HG02970 (cell line): Measurements from ENCODE around the gene TRPM7.
"Not testable (repeated sequence)": the region's sequence is repeated elsewhere in the genome, so short reads cannot be mapped to it uniquely, and the experiment has no call there.

Source experiments
- ATAC-seq: cut with Tn5 transposase; IDR thresholded peaks from one replicate; pipeline ENCODE4 v1.9.1; 2021; ENCODE audit warnings: mild to moderate bottlenecking, moderate library complexity, moderate number of reproducible peaks; ENCODE audit not compliant: unreplicated experiment, low FRiP score

Gene TRPM7

DNA sequence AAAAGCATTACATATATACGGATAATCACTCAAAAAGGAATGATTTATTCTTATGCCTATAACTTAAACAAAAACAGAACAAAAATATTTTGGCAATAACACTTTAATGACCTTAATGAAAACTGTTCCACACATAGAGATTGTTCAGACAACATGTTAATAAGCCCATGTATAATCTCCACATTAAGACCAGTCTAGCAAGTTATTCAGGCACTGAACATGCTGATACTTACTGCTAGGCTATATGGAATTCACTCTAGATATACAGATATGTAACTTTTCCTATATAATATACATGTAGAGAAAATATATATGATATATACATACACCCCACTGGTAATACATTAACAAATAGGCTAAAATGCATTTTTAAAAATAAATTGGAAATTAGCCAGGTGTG, 96.3 kb downstream of the TRPM7 start:
- ATAC-seq, result no peak

DNA sequence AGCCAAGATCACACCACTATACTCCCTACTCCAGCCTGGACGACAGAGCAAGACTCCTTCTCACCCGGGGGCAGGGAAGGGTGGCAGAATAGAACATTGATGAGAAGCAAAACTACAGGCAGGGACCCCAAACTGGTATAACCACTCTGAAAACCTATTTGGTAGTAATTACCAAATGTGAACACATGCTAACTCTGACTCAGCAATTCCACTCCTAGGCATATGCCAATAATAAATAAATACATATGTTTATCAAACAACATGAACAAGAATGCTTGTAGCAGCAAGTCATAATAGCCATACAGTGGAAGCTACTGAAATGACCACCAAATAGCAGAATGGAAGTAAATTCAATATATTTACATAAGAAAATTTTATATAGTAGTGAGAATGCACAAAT, 109.1 kb downstream of the TRPM7 start:
- ATAC-seq, result no peak

DNA sequence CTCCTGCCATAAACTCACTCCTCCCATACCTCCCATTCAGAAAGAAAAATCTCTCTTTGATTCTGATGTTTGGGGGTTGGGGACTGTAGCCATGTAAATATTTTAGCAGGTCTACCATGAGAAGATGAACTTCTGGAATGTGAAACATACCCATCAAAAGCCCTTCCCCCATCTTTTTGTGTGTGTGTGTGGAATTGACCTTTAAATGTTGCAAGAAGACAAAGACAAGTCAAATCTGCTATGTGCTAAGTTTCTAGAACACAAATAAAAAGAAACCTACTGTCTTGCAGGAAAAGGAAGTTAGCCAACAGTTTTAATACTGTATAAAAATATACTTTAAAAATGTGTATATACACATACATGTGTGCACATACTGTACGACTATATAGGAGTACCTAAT, 110.4 kb downstream of the TRPM7 start:
- no peak for ATAC-seq

DNA sequence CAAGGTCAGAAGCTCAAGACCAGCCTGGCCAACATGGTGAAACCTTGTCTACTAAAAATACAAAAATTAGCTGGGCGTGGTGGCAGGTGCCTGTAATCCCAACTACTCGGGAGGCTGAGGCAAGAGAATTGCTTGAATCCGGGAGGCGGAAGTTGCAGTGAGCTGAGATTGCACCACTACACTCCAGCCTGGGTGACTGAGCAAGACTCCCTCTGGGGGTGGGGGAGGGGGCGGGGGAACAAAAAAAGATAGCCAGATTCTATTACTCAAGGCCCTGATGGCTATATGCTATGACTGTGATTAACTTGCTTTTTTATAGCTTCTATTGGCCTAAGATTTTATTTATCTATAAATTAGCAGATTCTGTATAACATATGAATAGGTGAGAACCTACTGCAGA, 112.8 kb downstream of the TRPM7 start:
- not testable (repeated sequence) for ATAC-seq

DNA sequence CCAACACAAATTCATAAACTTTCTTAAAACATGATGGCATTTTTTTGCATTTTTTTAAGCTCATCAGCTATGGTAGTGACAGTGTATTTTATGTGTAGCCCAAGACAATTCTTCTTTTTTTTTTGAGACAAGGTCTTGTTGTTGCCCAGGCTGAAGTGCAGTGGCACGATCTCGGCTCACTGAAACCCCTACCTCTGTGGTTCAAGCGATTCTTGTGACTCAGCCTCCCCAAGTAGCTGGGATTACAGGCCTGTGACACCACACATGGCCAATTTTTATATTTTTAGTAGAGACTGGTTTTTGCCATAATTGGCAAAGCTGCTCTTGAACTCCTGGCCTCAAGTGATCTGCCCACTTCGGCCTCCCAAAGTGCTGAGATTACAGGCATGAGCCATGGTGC, 122.8 kb downstream of the TRPM7 start:
- no peak for ATAC-seq

DNA sequence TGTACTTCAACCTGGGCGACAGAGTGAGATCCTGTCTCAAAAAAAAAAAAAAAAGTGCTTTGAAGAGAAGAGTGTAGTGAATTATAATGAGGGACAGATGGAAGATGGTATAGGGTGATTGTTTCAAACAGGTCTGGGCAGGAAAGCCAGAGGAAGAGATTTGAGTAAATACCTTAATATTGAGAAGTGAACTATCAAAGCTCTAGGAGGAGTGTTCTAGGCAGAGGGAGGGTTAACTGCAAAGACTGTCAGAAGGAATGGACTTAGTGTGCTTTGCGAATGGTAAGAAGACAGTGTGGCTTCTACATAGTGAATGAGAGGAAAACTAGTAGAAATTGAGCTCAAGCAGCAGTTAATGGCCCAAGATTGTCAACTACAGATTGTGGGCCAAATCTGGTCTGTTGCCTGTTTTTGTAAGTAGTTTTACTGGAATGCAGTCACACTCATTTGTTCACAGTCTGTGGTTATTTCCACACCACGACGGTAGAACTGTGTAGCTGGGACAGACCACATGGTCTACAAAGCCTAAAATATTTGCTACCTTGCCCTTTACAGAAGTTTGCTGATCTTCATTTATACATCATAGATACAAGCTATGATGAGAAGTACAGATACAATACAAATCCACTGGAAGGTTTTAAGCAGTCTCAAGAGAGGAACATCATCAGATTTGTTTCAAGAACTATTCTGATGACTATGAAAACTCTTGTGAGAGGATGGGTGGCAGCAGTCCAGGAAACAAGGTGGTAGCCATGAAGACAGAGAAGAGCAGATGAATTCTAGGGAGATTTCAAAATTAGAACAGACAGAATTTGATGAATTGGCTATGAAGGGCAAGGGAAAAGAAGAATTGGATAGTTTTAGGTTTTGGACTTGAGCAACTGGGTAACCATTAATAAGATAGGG, 123.6 kb downstream of the TRPM7 start:
- ATAC-seq, result no peak

DNA sequence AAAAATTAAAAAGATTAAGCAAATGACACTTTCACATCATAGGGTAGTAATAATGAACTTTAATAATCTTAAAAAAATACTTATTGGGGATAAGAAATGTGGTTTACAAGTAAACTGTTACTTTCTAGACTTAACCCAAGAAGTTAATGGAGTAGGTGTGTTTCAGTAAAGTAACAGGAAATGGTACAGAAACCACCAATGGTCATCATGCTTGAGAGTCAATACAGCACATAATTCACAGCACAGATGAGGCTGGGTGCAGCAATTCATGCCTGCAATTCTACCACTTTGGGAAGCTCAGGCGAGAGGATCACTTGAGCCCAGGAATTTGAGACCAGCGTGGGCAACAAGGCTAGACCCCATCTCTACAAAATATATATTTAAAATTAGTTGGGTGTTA, 128.6 kb downstream of the TRPM7 start:
- ATAC-seq, result no peak

DNA sequence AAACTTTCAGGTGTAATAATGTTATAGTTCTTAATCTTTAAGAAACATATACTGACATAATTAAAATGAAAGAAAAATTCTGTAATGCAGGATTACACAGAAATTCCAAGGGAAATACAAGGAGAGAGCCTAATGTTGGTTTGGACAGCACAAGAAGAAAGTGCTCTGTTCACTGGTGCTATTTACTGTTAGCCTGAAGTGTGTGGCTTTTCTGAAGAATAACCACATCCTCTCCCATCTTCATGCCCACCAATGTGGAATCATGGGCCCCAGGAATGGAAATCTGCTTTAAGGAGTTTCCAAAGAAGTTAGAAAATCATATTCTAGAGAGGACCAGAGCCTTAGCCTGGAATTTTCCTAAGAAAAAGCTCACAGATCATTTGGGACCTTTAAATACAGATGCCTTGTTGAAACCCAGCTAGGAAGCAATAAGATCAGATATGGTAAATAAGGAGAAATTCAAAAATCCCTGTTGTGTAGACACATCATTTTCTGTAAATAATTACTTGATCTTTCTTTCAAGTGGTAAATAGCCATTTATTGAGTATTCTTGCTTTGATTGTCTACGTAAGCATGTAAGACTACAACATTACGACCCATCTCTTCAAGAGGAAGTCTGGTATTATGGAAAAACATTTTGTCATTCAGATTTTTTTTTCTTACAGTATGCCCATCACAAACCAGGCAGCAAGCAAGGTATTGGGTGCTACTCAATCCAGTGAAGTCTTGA, 129.8 kb downstream of the TRPM7 start:
- no peak for ATAC-seq

DNA sequence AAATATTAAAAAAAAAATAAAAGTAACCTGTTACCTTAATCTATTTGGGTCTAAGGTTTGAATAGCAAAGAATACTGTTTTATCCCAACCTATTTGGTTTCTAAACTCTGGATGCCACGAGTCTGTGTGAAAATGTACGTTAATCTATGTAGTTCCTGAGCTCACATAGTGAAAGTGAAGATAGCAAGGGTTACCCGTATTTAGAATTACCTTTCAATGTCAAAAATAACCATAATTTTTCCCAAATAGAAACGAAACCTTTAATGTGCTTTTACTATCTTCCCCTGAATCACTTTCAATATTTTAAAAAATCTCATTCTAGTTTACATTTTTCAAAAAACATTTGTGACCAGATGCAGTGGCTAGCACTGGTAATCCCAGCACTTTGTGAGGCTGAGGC, 134.4 kb downstream of the TRPM7 start:
- ATAC-seq, result no peak

DNA sequence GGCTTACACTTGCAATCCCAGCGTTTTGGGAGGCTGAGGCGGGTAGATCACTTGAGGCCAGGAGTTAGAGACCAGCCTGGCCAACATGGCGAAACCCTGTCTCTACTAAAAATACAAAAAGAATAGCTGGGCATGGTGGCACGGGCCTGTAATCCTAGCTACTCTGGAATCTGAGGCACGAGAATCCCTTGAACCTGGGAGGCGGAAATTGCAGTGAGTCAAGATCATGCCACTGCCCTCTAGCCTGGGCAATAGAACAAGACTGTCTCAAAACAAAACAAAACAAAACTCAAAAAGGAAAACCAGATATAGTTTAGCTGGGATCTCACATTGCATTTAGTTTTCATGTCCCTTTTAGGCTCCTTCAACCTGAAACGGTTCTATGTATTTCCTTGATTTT, 137.3 kb downstream of the TRPM7 start:
- no peak for ATAC-seq

DNA sequence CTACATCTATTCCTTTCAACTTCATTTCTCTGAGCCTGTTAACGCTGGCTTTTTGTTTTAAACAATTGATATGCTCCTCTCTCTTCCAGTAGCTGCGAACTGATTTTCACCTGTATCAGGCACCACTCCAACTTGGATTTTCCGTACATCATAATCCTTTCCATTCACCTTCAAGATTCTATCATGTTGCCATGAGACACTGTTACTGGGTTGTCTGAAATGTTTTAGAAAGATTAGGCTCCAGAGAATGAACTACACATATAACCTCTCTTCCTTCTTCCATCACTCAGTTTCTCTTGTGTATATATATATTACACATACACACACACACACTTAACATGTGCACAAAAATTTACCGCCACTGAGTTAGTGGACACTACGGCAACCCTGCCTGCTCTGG, 140.0 kb downstream of the TRPM7 start, which contains the start of gene USP50:
TSS of gene USP50 (minus strand) at position 101 of the 400 bp plus-strand sequence. CDS start 141 bp downstream, outside the sequence.
- no peak for ATAC-seq

DNA sequence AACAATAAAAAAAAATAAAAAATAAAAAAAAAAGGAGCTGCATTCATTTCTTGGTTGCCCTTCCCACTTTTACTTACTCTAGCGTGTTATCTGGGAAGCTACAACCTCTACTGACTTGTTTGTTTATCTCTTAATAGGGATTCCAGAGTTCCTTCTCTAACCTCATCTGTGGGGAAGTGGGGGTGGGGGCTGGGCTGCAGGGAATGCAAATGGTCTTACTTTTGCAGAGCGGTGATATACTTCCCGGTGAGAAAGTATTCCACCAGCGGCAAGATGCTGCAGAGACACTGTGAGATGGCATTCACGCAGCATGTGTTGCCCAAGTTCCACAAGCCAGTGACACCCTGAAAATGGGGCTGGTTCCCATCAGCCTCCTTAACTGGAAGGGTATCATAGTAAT, 142.2 kb downstream of the TRPM7 start:
- ATAC-seq, result no peak

DNA sequence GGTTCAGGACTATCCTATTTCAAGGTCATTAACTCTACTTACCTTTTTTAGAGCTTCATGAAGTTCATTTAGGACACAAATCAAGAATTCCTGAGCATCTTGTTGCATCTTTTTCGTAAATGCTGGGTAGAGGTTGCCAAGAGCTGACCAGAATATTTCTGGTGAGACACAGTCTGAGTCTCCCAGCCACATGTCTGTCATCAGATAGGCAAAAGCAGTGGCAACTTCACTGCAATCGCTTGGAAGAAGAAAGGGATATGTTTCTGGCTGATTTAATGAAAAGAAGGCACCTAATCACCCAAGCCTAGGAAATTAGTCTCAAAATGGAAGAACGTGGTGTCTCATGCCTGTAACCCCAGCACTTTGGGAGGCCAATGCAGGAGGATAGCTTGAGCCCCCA, 143.0 kb downstream of the TRPM7 start:
- ATAC-seq, result no peak

DNA sequence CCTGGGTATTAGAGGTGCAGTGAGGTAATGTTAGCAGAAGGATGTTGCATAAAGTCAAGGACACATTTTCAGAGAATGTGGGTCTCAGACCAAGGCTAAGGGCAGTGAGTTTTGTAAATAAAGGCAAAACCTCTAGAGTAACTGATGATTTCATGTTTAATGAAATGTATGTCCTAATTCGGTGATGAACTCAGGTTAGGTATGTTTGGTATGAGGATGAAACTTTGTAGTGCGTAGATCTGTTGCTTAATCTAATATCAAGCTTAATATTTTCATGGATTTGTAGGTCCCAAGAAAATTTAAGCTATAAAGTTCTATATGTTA, 143.7 kb downstream of the TRPM7 start:
- ATAC-seq, result no peak

DNA sequence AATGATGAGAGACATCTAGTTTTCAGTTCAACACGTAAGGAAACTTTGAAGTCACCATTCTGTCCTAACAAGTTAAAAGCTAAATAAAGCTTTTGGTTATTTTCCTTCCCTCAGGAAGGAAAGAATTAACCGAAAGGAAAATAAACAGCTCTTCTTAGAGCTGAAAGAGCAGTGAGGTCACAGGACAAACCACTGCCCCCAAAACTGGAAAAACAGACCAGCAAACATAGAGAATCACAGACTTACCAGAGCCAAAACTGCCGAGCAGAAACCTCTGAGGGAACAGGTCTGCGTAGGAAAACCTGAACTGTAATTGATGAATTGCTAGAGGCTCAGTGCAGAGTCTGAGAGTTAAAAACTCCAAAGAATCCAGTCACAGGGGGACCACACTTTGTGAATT, 154.8 kb downstream of the TRPM7 start:
- no peak for ATAC-seq

DNA sequence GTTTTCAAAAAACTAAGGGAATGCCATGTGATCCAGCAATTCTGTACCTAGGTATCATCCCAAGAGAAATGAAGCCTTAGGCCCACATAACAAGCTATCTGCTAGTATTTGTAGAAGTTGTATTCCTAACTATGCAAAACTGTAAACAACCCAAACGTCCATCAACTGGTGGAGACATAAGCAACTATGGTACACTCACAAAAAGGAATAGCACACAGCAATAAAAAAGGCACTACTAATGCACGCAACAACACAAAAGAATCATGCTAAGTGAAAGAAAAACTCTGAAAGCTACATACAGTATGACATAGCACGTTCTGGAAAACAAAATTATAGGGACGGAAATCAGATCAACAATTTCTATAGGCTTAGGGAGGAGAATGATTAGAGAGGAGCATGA, 155.4 kb downstream of the TRPM7 start:
- ATAC-seq, result no peak

DNA sequence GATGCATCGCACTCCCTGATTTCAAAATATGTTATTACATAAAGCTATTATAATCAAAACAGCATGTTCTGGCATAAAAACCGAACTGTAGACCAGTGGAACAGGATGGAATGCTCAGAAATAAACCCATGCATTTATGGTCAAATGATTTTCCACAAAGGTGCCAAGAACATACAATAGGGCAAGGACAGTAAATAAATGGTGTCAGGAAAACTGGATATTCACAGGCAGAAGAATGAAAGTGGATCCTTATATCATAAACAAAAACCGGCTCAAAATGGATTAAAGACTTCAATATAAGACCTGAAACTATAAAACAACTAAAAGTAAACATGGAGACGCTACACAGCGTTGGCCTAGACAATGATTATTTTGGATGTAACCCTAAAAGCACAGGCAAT, 162.7 kb downstream of the TRPM7 start:
- ATAC-seq, result no peak

DNA sequence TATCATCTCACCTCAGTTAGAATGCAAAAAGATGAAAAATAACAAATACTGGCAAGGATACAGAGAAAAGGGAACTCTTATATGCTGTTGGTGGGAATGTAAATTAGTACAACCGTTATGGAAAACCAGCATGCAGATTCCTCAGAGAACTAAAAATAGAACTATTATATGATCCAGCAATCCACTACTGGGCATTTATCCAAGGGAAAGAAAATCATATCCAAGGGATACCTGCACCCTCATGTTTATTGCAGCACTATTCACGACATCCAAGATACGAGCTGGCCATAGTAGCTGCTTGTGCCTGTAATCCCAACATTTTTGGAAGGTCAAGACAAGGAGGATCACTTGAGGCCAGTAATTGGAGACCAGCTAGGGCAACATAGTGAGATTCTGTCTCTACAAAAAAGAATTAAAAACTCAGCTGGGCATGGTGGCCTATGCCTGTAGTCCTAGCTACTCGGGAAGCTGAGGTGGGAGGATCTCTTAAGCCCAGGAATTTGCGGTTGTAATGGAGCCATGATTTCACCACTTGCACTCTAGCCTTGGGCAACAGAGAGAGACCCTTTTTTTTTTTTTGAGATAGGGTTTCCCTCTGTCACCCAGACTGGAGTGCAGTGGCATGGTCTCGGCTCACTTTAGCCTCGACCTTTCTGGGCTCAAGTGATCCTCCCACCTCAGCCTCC, 166.7 kb downstream of the TRPM7 start:
- no peak for ATAC-seq

DNA sequence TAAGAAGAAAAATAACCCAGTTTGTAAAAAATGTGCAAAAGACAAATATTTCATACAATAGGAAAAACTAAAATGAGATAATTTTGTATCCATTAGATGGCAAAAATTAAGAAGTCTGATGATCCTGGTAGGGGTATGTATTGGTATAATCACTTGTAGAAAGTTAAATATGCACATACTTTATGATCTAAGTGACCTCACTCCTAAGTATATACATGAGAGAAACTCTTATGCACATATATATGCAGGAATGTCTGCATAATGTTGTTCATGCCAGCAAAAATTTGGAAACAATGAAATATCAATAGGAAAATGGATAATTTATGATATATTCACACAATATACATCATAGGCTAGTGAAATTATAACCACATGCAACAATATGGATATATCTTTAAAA, 173.6 kb downstream of the TRPM7 start:
- ATAC-seq, result no peak
